ENCODE results near the gene WDR88.

GRCh38 chr19:33156334-33156733 lies 24.4 kb downstream of the WDR88 start:
- no peak for TF ChIP-seq NFRKB (IDR thresholded peaks at IDR 0.05)
- no peak for TF ChIP-seq ZNF384 (IDR thresholded peaks at IDR 0.05)
- no peak for TF ChIP-seq FOXK2 (IDR thresholded peaks at IDR 0.05)
- TF ChIP-seq FOXA1 (IDR thresholded peaks at IDR 0.05) = no peak
- no peak for TF ChIP-seq SP1 (IDR thresholded peaks at IDR 0.05)
- no peak for TF ChIP-seq FOXM1 (IDR thresholded peaks at IDR 0.05; ENCODE audit: borderline replicate concordance)
- TF ChIP-seq L3MBTL2 (conservative IDR thresholded peaks at IDR 0.05) = no peak
- TF ChIP-seq CTBP1 (IDR thresholded peaks at IDR 0.05; ENCODE audit: borderline replicate concordance) = no peak
- TF ChIP-seq TARDBP (IDR thresholded peaks at IDR 0.05) = no peak

Measured in HEK293T (cell line).